BE2C (cell line): ENCODE measurements around the gene CCND2.
A peak's percentile ranks its signal among the peaks of the same experiment; 100 is the strongest.

Experiments used
- DNase-seq: peaks from one replicate; pipeline ENCODE4 v3.0.0-alpha.2; 2020
- H3K27me3 ChIP-seq: fragments of 250-450 bp; sonication (Bioruptor Pico); 2 replicates; pipeline ENCODE4 v1.5.1; 2020; ENCODE audit warnings: mild to moderate bottlenecking
- H3K36me3 ChIP-seq: fragments of 250-450 bp; sonication (Bioruptor Pico); 2 replicates; pipeline ENCODE4 v1.5.1; 2020; ENCODE audit warnings: mild to moderate bottlenecking
- H3K4me1 ChIP-seq: fragments of 250-450 bp; sonication (Bioruptor Pico); 2 replicates; pipeline ENCODE4 v1.5.1; 2020
- H3K4me3 ChIP-seq: 2 replicates; pipeline ENCODE4 v1.5.1; 2011; ENCODE audit warnings: low read depth, low read length
- H3K9me3 ChIP-seq: fragments of 250-450 bp; sonication (Bioruptor Pico); 2 replicates; pipeline ENCODE4 v1.5.1; 2020
- CTCF ChIP-seq: IDR thresholded peaks from 2 replicates; pipeline ENCODE4 v1.5.1; 2012; ENCODE audit warnings: mild to moderate bottlenecking, low read depth, low read length

Gene CCND2

GRCh38 chr12:4277205-4277543 lies 3.6 kb downstream of the CCND2 start:
- Histone ChIP-seq H3K27me3 (peaks cover 63% of the 10 kb centered on the region), H3K36me3 (no peaks in the 10 kb centered on the region), H3K4me1 (no peaks in the 10 kb centered on the region), H3K4me3 (no peak overlapping the region), H3K9me3 (no peaks in the 10 kb centered on the region)
- TF ChIP-seq CTCF = no peak
- no peak for DNase-seq

GRCh38 chr12:4277857-4278256 lies 4.3 kb downstream of the CCND2 start:
- no peak overlapping the region for H3K4me3 ChIP-seq
- no peak for TF ChIP-seq CTCF
- H3K27me3 ChIP-seq = peaks cover 63% of the 10 kb centered on the region
- no peaks in the 10 kb centered on the region for H3K9me3 ChIP-seq
- H3K36me3 ChIP-seq = no peaks in the 10 kb centered on the region
- DNase-seq = no peak
- no peaks in the 10 kb centered on the region for H3K4me1 ChIP-seq

- DNase-seq = no peak
- Histone ChIP-seq H3K4me3 (no peak overlapping the region), H3K36me3 (no peaks in the 10 kb centered on the region), H3K4me1 (no peaks in the 10 kb centered on the region), H3K9me3 (no peaks in the 10 kb centered on the region), H3K27me3 (peaks cover 63% of the 10 kb centered on the region)
- no peak for TF ChIP-seq CTCF
Measured at GRCh38 chr12:4278329-4279197, 5.0 kb downstream of the CCND2 start.

DNA sequence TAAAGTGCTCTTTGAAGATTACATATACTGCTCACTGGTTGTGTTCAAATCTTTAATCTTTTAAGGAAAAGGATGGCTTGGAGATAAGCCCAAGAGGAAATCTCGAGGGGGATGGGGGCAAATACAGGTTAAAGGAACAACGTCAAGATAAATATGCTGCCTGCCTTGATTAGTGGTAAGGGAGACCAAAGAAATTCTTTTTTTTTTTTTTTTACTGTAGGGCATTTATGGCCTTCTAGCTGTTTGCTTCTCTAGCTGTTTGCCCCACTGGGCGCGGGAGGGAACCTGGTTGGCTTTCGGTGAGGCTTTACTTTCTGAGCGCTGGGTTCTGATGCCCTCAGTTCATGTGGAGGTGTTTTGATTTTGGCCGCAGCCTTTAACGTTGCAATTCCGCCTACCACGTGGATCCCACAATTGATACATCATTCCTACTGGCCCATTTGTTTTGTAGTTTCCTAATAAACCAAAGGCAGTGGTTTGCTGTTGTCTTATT lies 5.7 kb downstream of the CCND2 start:
- Histone ChIP-seq H3K27me3 (peaks cover 63% of the 10 kb centered on the region), H3K4me1 (no peaks in the 10 kb centered on the region), H3K4me3 (no peak overlapping the region), H3K36me3 (no peaks in the 10 kb centered on the region), H3K9me3 (no peaks in the 10 kb centered on the region)
- DNase-seq = no peak
- no peak for TF ChIP-seq CTCF

- no peak overlapping the region for H3K4me3 ChIP-seq
- H3K4me1 ChIP-seq = no peaks in the 10 kb centered on the region
- no peak for TF ChIP-seq CTCF
- no peaks in the 10 kb centered on the region for H3K9me3 ChIP-seq
- H3K36me3 ChIP-seq = no peaks in the 10 kb centered on the region
- H3K27me3 ChIP-seq = peaks cover 61% of the 10 kb centered on the region
- DNase-seq = peak; percentile 37
Measured at GRCh38 chr12:4280351-4281163, 7.0 kb downstream of the CCND2 start.
